Dendritic cell treated with granulocyte-macrophage colony-stimulating factor and Interleukin-4, amounts not matched to agents 40 ng/mL and 50 ng/mL, for 4 days (primary cell): ENCODE measurements around the gene CCNG2.
A peak's percentile ranks its signal among the peaks of the same experiment; 100 is the strongest.

Experiments used
- H3K27ac Mint-ChIP-seq: one replicate; pipeline ENCODE4 v1.8.0; 2022; ENCODE audit warnings: mild to moderate bottlenecking, mixed read lengths
- H3K27me3 Mint-ChIP-seq: one replicate; pipeline ENCODE4 v1.8.0; 2022; ENCODE audit warnings: mild to moderate bottlenecking, mixed read lengths
- H3K36me3 Mint-ChIP-seq: one replicate; pipeline ENCODE4 v1.8.0; 2022; ENCODE audit warnings: low read depth, mixed read lengths
- H3K4me1 Mint-ChIP-seq: one replicate; pipeline ENCODE4 v1.8.0; 2022; ENCODE audit warnings: low read depth, mixed read lengths
- H3K4me3 Mint-ChIP-seq: one replicate; pipeline ENCODE4 v1.8.0; 2022; ENCODE audit warnings: mild to moderate bottlenecking, moderate library complexity, mixed read lengths
- H3K9me3 Mint-ChIP-seq: one replicate; pipeline ENCODE4 v1.8.0; 2022; ENCODE audit warnings: mixed read lengths
- intact Hi-C: fragments of 100-400 bp; cut with micrococcal nuclease; formaldehyde crosslinking; loops from one replicate; pipeline ENCODE4 v1.15.0; 2022

Gene CCNG2

GRCh38 chr4:77176640-77177039 is 19.6 kb downstream of the CCNG2 start:
- H3K4me1 Mint-ChIP-seq, result peaks cover 17% of the 10 kb centered on the region
- no peak overlapping the region for H3K4me3 Mint-ChIP-seq
- no peaks in the 10 kb centered on the region for H3K9me3 Mint-ChIP-seq
- no peak overlapping the region for H3K27ac Mint-ChIP-seq
- intact Hi-C loops, result no loop called here
- no peaks in the 10 kb centered on the region for H3K36me3 Mint-ChIP-seq
- H3K27me3 Mint-ChIP-seq, result no peaks in the 10 kb centered on the region

GRCh38 chr4:77177199-77177598 is 20.2 kb downstream of the CCNG2 start:
- Mint-ChIP-seq H3K4me1 (peaks cover 19% of the 10 kb centered on the region), H3K27me3 (no peaks in the 10 kb centered on the region), H3K36me3 (no peaks in the 10 kb centered on the region), H3K27ac (no peak overlapping the region), H3K4me3 (no peak overlapping the region), H3K9me3 (no peaks in the 10 kb centered on the region)
- intact Hi-C loops, result no loop called here

GRCh38 chr4:77178560-77178959 is 21.6 kb downstream of the CCNG2 start:
- peak overlapping the region; percentile 2 for H3K27ac Mint-ChIP-seq

GRCh38 chr4:77179519-77179918 is 22.5 kb downstream of the CCNG2 start:
- intact Hi-C loops, result no loop called here
- no peaks in the 10 kb centered on the region for H3K9me3 Mint-ChIP-seq
- no peak overlapping the region for H3K4me3 Mint-ChIP-seq
- H3K27me3 Mint-ChIP-seq, result no peaks in the 10 kb centered on the region
- H3K27ac Mint-ChIP-seq, result no peak overlapping the region
- no peaks in the 10 kb centered on the region for H3K36me3 Mint-ChIP-seq
- peaks cover 37% of the 10 kb centered on the region for H3K4me1 Mint-ChIP-seq

More at GRCh38 chr4:77178560-77178959, 21.6 kb downstream of the CCNG2 start:
- intact Hi-C loops, result no loop called here
- H3K4me1 Mint-ChIP-seq, result peaks cover 27% of the 10 kb centered on the region
- no peaks in the 10 kb centered on the region for H3K36me3 Mint-ChIP-seq
- H3K9me3 Mint-ChIP-seq, result no peaks in the 10 kb centered on the region
- H3K4me3 Mint-ChIP-seq, result no peak overlapping the region
- H3K27me3 Mint-ChIP-seq, result no peaks in the 10 kb centered on the region

- intact Hi-C loops, result no loop called here
- Mint-ChIP-seq H3K27me3 (no peaks in the 10 kb centered on the region), H3K9me3 (no peaks in the 10 kb centered on the region), H3K4me3 (no peak overlapping the region), H3K27ac (no peak overlapping the region), H3K4me1 (peaks cover 47% of the 10 kb centered on the region), H3K36me3 (no peaks in the 10 kb centered on the region)
Observed at GRCh38 chr4:77181720-77182119, 24.7 kb downstream of the CCNG2 start.

- Mint-ChIP-seq H3K9me3 (no peaks in the 10 kb centered on the region), H3K36me3 (no peaks in the 10 kb centered on the region), H3K4me1 (peaks cover 58% of the 10 kb centered on the region), H3K27me3 (no peaks in the 10 kb centered on the region), H3K27ac (peak overlapping the region; percentile 76), H3K4me3 (no peak overlapping the region)
- intact Hi-C loops, result no loop called here
Observed at GRCh38 chr4:77183777-77184420, 26.9 kb downstream of the CCNG2 start.

- intact Hi-C loops, result no loop called here
- no peaks in the 10 kb centered on the region for H3K36me3 Mint-ChIP-seq
- H3K27me3 Mint-ChIP-seq, result no peaks in the 10 kb centered on the region
- peaks cover 58% of the 10 kb centered on the region for H3K4me1 Mint-ChIP-seq
- no peaks in the 10 kb centered on the region for H3K9me3 Mint-ChIP-seq
- no peak overlapping the region for H3K27ac Mint-ChIP-seq
- H3K4me3 Mint-ChIP-seq, result no peak overlapping the region
Observed at GRCh38 chr4:77184974-77185373, 28.0 kb downstream of the CCNG2 start.

GRCh38 chr4:77185686-77186085 is 28.7 kb downstream of the CCNG2 start:
- intact Hi-C loops, result no loop called here
- peaks cover 58% of the 10 kb centered on the region for H3K4me1 Mint-ChIP-seq
- H3K4me3 Mint-ChIP-seq, result no peak overlapping the region
- no peaks in the 10 kb centered on the region for H3K36me3 Mint-ChIP-seq
- peak overlapping the region; percentile 48 for H3K27ac Mint-ChIP-seq
- no peaks in the 10 kb centered on the region for H3K27me3 Mint-ChIP-seq
- no peaks in the 10 kb centered on the region for H3K9me3 Mint-ChIP-seq

GRCh38 chr4:77187322-77187721 is 30.3 kb downstream of the CCNG2 start:
- intact Hi-C loops, result no loop called here
- peaks cover 52% of the 10 kb centered on the region for H3K4me1 Mint-ChIP-seq
- peak overlapping the region; percentile 42 for H3K27ac Mint-ChIP-seq
- no peak overlapping the region for H3K4me3 Mint-ChIP-seq
- no peaks in the 10 kb centered on the region for H3K36me3 Mint-ChIP-seq
- no peaks in the 10 kb centered on the region for H3K9me3 Mint-ChIP-seq
- no peaks in the 10 kb centered on the region for H3K27me3 Mint-ChIP-seq

- intact Hi-C loops, result no loop called here
- no peak overlapping the region for H3K4me3 Mint-ChIP-seq
Observed at GRCh38 chr4:77188498-77189220, 31.7 kb downstream of the CCNG2 start.

GRCh38 chr4:77189412-77189811 is 32.4 kb downstream of the CCNG2 start:
- no peaks in the 10 kb centered on the region for H3K9me3 Mint-ChIP-seq
- H3K36me3 Mint-ChIP-seq, result no peaks in the 10 kb centered on the region
- no peak overlapping the region for H3K4me3 Mint-ChIP-seq
- no peak overlapping the region for H3K27ac Mint-ChIP-seq
- peaks cover 47% of the 10 kb centered on the region for H3K4me1 Mint-ChIP-seq
- no peaks in the 10 kb centered on the region for H3K27me3 Mint-ChIP-seq
- intact Hi-C loops, result no loop called here

More at GRCh38 chr4:77188498-77189220, 31.7 kb downstream of the CCNG2 start:
- Mint-ChIP-seq H3K27me3 (no peaks in the 10 kb centered on the region), H3K9me3 (no peaks in the 10 kb centered on the region), H3K36me3 (no peaks in the 10 kb centered on the region), H3K27ac (no peak overlapping the region), H3K4me1 (peaks cover 47% of the 10 kb centered on the region)

GRCh38 chr4:77190053-77190452 is 33.0 kb downstream of the CCNG2 start:
- H3K36me3 Mint-ChIP-seq, result no peaks in the 10 kb centered on the region
- H3K27ac Mint-ChIP-seq, result peak overlapping the region; percentile 17
- peaks cover 47% of the 10 kb centered on the region for H3K4me1 Mint-ChIP-seq
- H3K27me3 Mint-ChIP-seq, result no peaks in the 10 kb centered on the region
- H3K9me3 Mint-ChIP-seq, result no peaks in the 10 kb centered on the region
- H3K4me3 Mint-ChIP-seq, result no peak overlapping the region
- intact Hi-C loops, result loop anchor here (10.0 kb wide), 1 partner anchor 475 kb away; no protein-coding TSS in a partner anchor

- Mint-ChIP-seq H3K4me3 (peak overlapping the region; percentile 83), H3K9me3 (no peaks in the 10 kb centered on the region), H3K4me1 (peaks cover 51% of the 10 kb centered on the region), H3K27me3 (no peaks in the 10 kb centered on the region), H3K36me3 (no peaks in the 10 kb centered on the region), H3K27ac (peak overlapping the region; percentile 95)
- intact Hi-C loops, result loop anchor here (2.0 to 10.0 kb wide), 2 partner anchors 36 to 478 kb away; partner anchors contain the start of gene CCNG2
Observed at GRCh38 chr4:77193046-77193445, 36.0 kb downstream of the CCNG2 start.

- Mint-ChIP-seq H3K36me3 (no peaks in the 10 kb centered on the region), H3K9me3 (no peaks in the 10 kb centered on the region), H3K27ac (peak overlapping the region; percentile 95), H3K4me1 (peaks cover 49% of the 10 kb centered on the region), H3K27me3 (no peaks in the 10 kb centered on the region), H3K4me3 (peak overlapping the region; percentile 83)
- intact Hi-C loops, result loop anchor here (2.0 to 10.0 kb wide), 3 partner anchors 37 to 479 kb away; partner anchors contain the start of genes CCNG2 and SEPTIN11
Observed at GRCh38 chr4:77193511-77194102, 36.6 kb downstream of the CCNG2 start.
